GM12878 (cell line): ENCODE measurements around the gene AZU1.

Experiments used
- CBX3 ChIP-seq: fragments of 200-600 bp; sonication (generic); IDR thresholded peaks from 2 replicates; pipeline ENCODE4 v1.6.1; 2016; ENCODE audit warnings: low read depth, borderline replicate concordance
- CHD2 ChIP-seq: IDR thresholded peaks from 2 replicates; pipeline ENCODE4 v1.6.1; 2011; ENCODE audit warnings: low read depth, low read length, improper control_type of control experiment, borderline replicate concordance
- CTCF ChIP-seq, 3 experiments: IDR thresholded peaks in 2 of 3; conservative IDR thresholded peaks in 1 of 3; 2 replicates each; pipeline ENCODE4 v1.5.1; 2011; ENCODE audit warnings: low read depth in 3 of 3, low read length in 3 of 3, mild to moderate bottlenecking in 3 of 3, control low read depth in 2 of 3, moderate library complexity in 2 of 3, inconsistent platforms in 1 of 3, mixed read lengths in 1 of 3; ENCODE audit not compliant: control insufficient read depth in 2 of 3, insufficient read depth in 1 of 3; ENCODE audit errors: extremely low read depth in 1 of 3
- EP300 ChIP-seq, 2 experiments: fragments of 150-350 bp in 1 of 2; IDR thresholded peaks; 2 replicates each; pipeline ENCODE4 v1.6.1; 2011 to 2012; ENCODE audit warnings: low read depth in 2 of 2, low read length in 2 of 2, borderline replicate concordance in 1 of 2, improper control_type of control experiment in 1 of 2, inconsistent platforms in 1 of 2; ENCODE audit not compliant: control insufficient read depth in 1 of 2
- EZH2 ChIP-seq: IDR thresholded peaks from 2 replicates; pipeline ENCODE4 v1.6.1; 2012; ENCODE audit warnings: low read depth, mild to moderate bottlenecking, control low read depth, inconsistent platforms, low read length, borderline replicate concordance; ENCODE audit not compliant: control insufficient read depth
- IRF3 ChIP-seq: fragments of 450-650 bp; IDR thresholded peaks from 2 replicates; pipeline ENCODE4 v1.6.1; 2014; ENCODE audit warnings: mild to moderate bottlenecking
- NR2C1 ChIP-seq: fragments of 450-650 bp; IDR thresholded peaks from 2 replicates; pipeline ENCODE4 v1.6.1; 2017; ENCODE audit warnings: antibody characterized with exemption, mild to moderate bottlenecking, moderate library complexity
- POLR2AphosphoS5 ChIP-seq: IDR thresholded peaks from 2 replicates; pipeline ENCODE4 v1.6.1; 2011; ENCODE audit warnings: mild to moderate bottlenecking, low read length, inconsistent platforms
- RAD51 ChIP-seq: fragments of 450-650 bp; IDR thresholded peaks from 2 replicates; pipeline ENCODE4 v1.6.1; 2016; ENCODE audit warnings: moderate library complexity, mild to moderate bottlenecking, inconsistent platforms
- SMAD1 ChIP-seq: fragments of 450-650 bp; IDR thresholded peaks from 2 replicates; pipeline ENCODE4 v1.6.1; 2018; ENCODE audit warnings: mild to moderate bottlenecking, low read depth; ENCODE audit not compliant: partially characterized antibody
- ZNF24 ChIP-seq: fragments of 450-650 bp; IDR thresholded peaks from 2 replicates; pipeline ENCODE4 v1.6.1; 2017; ENCODE audit warnings: antibody characterized with exemption, mild to moderate bottlenecking
- TF ChIP-seq, protein P1 (sequence below): IDR thresholded peaks from 2 replicates; pipeline ENCODE4 v1.6.1; 2011; ENCODE audit warnings: low read depth, low read length, improper control_type of control experiment, borderline replicate concordance

GRCh38 chr19:799076-799881 lies 28.4 kb upstream of the AZU1 start:
- TF ChIP-seq CTCF (IDR thresholded peaks at IDR 0.05 in 2 of 3, conservative IDR thresholded peaks at IDR 0.05 in 1 of 3; ENCODE audit: control insufficient read depth in 2 of 3, extremely low read depth in 1 of 3, insufficient read depth in 1 of 3, low read depth in 3 of 3, low read length in 3 of 3) (0 out of 6 replicates have a peak, but pooled peaks of 1 of the 3 experiments have one; percentile 8), POLR2AphosphoS5 (0 out of 2 replicates have a peak, but pooled peaks have one; percentile 24), ZNF24 (no peak), EZH2 (no peak), NR2C1 (no peak), RAD51 (no peak), IRF3 (no peak), CHD2 (no peak), CBX3 (no peak), EP300 (IDR thresholded peaks at IDR 0.05; ENCODE audit: borderline replicate concordance in 1 of 2, control insufficient read depth in 1 of 2, low read depth in 2 of 2, low read length in 2 of 2) (no peak), SMAD1 (no peak)
- TF ChIP-seq, protein P1, sequence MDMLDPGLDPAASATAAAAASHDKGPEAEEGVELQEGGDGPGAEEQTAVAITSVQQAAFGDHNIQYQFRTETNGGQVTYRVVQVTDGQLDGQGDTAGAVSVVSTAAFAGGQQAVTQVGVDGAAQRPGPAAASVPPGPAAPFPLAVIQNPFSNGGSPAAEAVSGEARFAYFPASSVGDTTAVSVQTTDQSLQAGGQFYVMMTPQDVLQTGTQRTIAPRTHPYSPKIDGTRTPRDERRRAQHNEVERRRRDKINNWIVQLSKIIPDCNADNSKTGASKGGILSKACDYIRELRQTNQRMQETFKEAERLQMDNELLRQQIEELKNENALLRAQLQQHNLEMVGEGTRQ = no peak
